ENCODE data around the gene C1orf122.

Gene C1orf122

GRCh38 chr1:37845049-37845646 lies 37.6 kb downstream of the C1orf122 start:
- no peak for DNase-seq (ENCODE audit: low spot score)

GRCh38 chr1:37845786-37846185 lies 38.2 kb downstream of the C1orf122 start:
- no peak for DNase-seq (ENCODE audit: low spot score)

- DNase-seq (ENCODE audit: low spot score): no peak
Observed at GRCh38 chr1:37846647-37847339, 39.2 kb downstream of the C1orf122 start.

- DNase-seq (ENCODE audit: low spot score): no peak
Observed at GRCh38 chr1:37849480-37849879, 41.9 kb downstream of the C1orf122 start.

- DNase-seq (ENCODE audit: low spot score): no peak
Observed at GRCh38 chr1:37850352-37850955, 42.9 kb downstream of the C1orf122 start.

- no peak for DNase-seq (ENCODE audit: low spot score)
Observed at GRCh38 chr1:37851262-37851661, 43.7 kb downstream of the C1orf122 start.

- DNase-seq (ENCODE audit: low spot score): no peak
Observed at GRCh38 chr1:37851782-37852210, 44.2 kb downstream of the C1orf122 start.

- no peak for DNase-seq (ENCODE audit: low spot score)
Observed at GRCh38 chr1:37853157-37853556, 45.6 kb downstream of the C1orf122 start.

- DNase-seq (ENCODE audit: low spot score): no peak
Observed at GRCh38 chr1:37854406-37854805, 46.8 kb downstream of the C1orf122 start.

Measured in HuH-7.5 (cell line).